Mesothelial cell of epicardium (in vitro differentiated cells): Measurements from ENCODE around the gene AFF3. TPM values are rescaled to one million over a fixed set of nuclear protein-coding genes. Genes with fewer than 3 reads are reported as not detected.

ENCODE experiments used
- DNase-seq, 2 experiments: peaks; one replicate each; pipeline ENCODE4 v3.0.0; 2021; ENCODE audit warnings: low spot score in 2 of 2; ENCODE audit not compliant: unreplicated experiment in 2 of 2
- H3K27ac Mint-ChIP-seq: 2 replicates; pipeline ENCODE4 v1.8.0; 2021; ENCODE audit warnings: mixed read lengths
- H3K27me3 Mint-ChIP-seq: 2 replicates; pipeline ENCODE4 v1.8.0; 2021; ENCODE audit warnings: low read depth, mixed read lengths
- H3K36me3 Mint-ChIP-seq: 2 replicates; pipeline ENCODE4 v1.8.0; 2021; ENCODE audit warnings: mixed read lengths
- H3K4me1 Mint-ChIP-seq: 2 replicates; pipeline ENCODE4 v1.8.0; 2021; ENCODE audit warnings: mixed read lengths
- H3K4me3 Mint-ChIP-seq: 2 replicates; pipeline ENCODE4 v1.8.0; 2021; ENCODE audit warnings: mild to moderate bottlenecking, moderate library complexity, mixed read lengths
- H3K9me3 Mint-ChIP-seq: 2 replicates; pipeline ENCODE4 v1.8.0; 2021; ENCODE audit warnings: mixed read lengths
- total RNA-seq: library from RNA; stranded (reverse); gene quantifications from 3 replicates; pipeline ENCODE4 v1.2.1, GENCODE V29; 2021
- TF ChIP-seq, protein P1 (sequence below): fragments of 200-600 bp; sonication (generic); IDR thresholded peaks from one replicate; pipeline ENCODE4 v1.5.0; 2021; ENCODE audit warnings: antibody characterized with exemption; ENCODE audit not compliant: unreplicated experiment

The AFF3 gene
- total RNA-seq, 1 donor from 2014 or later: 14.4 TPM

DNA sequence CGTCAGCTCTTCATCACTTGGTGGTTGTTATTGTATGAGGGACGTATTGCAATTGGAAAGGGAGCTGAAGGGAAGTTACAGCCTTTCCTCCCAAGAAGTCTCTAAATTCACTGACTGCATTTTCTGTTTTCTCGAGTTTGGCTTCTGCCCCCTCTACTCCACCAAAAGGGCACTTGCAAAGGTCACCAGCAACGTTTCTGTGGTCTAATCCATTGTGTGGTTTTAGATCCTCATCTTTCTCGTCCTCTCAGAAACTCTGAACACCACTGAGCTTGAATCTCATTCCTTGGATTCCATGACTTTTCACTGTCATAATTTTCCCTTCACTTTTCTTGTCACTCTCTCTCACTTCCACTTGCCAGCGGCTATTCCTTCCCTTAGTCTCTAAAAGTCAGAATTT is 308.0 kb downstream of the AFF3 start:
- H3K27ac Mint-ChIP-seq: no peak overlapping the region
- TF ChIP-seq, protein P1, sequence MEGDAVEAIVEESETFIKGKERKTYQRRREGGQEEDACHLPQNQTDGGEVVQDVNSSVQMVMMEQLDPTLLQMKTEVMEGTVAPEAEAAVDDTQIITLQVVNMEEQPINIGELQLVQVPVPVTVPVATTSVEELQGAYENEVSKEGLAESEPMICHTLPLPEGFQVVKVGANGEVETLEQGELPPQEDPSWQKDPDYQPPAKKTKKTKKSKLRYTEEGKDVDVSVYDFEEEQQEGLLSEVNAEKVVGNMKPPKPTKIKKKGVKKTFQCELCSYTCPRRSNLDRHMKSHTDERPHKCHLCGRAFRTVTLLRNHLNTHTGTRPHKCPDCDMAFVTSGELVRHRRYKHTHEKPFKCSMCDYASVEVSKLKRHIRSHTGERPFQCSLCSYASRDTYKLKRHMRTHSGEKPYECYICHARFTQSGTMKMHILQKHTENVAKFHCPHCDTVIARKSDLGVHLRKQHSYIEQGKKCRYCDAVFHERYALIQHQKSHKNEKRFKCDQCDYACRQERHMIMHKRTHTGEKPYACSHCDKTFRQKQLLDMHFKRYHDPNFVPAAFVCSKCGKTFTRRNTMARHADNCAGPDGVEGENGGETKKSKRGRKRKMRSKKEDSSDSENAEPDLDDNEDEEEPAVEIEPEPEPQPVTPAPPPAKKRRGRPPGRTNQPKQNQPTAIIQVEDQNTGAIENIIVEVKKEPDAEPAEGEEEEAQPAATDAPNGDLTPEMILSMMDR: no peak

DNA sequence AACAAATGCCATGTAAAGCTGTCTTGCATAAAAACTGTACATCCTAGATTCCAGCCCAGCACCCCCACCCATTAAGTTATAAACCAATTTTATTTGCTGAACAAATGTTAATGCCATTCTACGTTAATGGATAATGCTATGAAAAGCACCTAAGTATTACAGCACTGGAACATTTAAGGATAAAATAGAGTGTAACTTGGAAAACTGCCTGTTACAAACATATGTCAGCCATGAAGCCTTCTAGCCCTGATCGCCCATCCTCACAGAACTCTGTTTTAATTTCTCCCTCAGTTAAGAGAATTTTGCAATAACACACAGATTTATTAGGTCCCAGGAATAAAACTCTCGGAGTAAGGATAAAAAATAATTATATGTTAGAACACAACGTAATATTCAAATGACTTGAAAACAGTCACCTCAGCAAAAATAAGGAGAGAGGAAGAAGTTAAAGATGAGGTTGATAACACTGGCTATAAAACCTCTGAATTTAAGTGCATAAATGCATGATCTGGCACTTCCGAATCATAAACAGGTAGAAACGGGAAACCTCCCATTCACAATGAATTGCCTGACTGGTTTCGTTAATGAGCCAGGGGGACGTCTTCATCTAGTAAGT is 308.7 kb downstream of the AFF3 start:
- Mint-ChIP-seq H3K27me3 (peaks cover 23% of the 10 kb centered on the region), H3K4me3 (no peak overlapping the region), H3K36me3 (peaks cover 6% of the 10 kb centered on the region), H3K9me3 (peaks cover 7% of the 10 kb centered on the region), H3K27ac (no peak overlapping the region), H3K4me1 (peaks cover 30% of the 10 kb centered on the region)
- TF ChIP-seq, protein P1: no peak
- DNase-seq: no peak

More for the DNA sequence above, 308.0 kb downstream of the AFF3 start:
- H3K27me3 Mint-ChIP-seq: peaks cover 23% of the 10 kb centered on the region
- peaks cover under 1% of the 10 kb centered on the region for H3K36me3 Mint-ChIP-seq
- DNase-seq: no peak
- no peak overlapping the region for H3K4me3 Mint-ChIP-seq
- peaks cover 30% of the 10 kb centered on the region for H3K4me1 Mint-ChIP-seq
- peaks cover 2% of the 10 kb centered on the region for H3K9me3 Mint-ChIP-seq

DNA sequence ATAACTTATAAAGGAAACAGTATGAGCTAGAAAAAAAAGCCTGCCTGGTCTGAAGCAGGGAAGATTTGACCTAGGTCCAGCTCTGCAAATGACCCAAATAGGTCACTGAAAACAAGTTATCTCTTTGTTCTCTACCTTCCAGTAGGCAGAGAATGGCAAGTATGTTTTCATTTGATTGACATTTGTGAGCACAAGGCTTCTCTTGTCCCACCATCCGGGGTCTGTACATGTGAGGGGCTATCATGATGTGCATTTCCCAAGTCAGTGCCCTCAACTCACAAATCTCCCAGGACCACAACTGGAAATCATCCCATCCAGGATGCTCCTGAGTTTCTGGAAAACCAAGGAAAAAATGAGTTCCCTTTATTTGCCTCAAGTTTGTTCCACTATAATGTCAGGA is 309.5 kb downstream of the AFF3 start:
- no peak for DNase-seq
- Mint-ChIP-seq H3K27me3 (peaks cover 24% of the 10 kb centered on the region), H3K36me3 (peaks cover 6% of the 10 kb centered on the region), H3K27ac (no peak overlapping the region), H3K4me1 (peaks cover 30% of the 10 kb centered on the region), H3K4me3 (no peak overlapping the region), H3K9me3 (peaks cover 7% of the 10 kb centered on the region)
- TF ChIP-seq, protein P1: no peak

DNA sequence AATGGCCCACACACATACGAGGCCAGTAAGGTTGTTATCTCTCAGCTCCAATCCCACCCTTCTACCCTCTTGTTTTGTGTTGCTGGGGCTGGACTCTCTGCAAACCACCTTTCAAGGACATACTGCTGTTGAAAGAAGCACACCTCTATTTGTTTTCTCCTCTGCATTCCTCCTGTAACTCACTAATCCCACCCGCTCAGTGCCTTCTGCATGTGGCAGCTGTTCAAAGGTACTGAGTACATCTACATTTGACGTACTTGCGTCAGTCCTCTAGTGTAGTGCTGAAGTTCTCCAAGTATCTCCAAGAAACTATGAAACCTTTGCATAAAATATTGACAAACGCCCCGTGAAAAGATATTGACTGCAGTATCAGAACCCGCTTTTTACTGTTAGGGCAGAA is 310.6 kb downstream of the AFF3 start:
- Mint-ChIP-seq H3K4me3 (no peak overlapping the region), H3K4me1 (peaks cover 22% of the 10 kb centered on the region), H3K36me3 (peaks cover 6% of the 10 kb centered on the region), H3K27me3 (peaks cover 34% of the 10 kb centered on the region), H3K27ac (no peak overlapping the region), H3K9me3 (peaks cover 7% of the 10 kb centered on the region)
- TF ChIP-seq, protein P1: no peak
- no peak for DNase-seq

DNA sequence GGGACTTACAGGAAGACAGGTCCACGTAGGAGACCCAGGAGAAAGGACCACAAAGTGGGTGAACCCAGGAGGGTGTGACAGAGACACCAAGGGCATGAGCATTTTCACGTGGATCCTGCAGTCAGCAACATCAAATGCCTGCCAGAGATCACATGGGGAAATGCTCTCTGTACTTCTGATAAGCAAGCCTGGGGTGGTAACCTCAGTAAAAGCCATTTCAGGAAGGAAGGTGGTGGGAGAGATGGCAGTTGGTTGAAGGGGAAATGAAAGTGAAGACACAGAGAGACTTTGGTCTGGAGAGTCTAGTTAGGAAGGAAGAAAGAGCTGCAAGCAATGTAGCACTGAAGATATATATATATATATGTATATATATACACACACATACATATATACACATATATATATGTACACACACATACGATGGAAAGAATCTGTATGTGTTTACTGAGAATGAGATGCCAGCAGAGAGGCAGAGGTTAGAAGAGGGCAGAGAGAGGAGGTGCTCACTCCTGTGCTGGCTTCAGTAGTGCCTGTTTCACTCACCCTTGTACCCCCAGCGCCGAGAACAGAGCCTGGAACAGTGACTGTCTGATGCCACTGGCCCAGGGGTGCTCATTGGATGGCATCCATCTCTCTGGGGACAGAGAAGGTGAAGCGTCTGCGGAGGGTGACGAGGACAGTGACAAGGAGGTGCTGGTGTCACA is 314.9 kb downstream of the AFF3 start:
- Mint-ChIP-seq H3K36me3 (peaks cover 6% of the 10 kb centered on the region), H3K4me1 (peaks cover 26% of the 10 kb centered on the region), H3K9me3 (peaks cover 7% of the 10 kb centered on the region), H3K4me3 (no peak overlapping the region), H3K27ac (no peak overlapping the region), H3K27me3 (peaks cover 26% of the 10 kb centered on the region)
- TF ChIP-seq, protein P1: no peak
- DNase-seq: no peak
